K562 (cell line): ENCODE data around the gene PRMT7. TPM values are rescaled to one million over a fixed set of nuclear protein-coding genes. Genes with fewer than 3 reads are reported as not detected.

Experiments used
- ATAC-seq: fragments of 200-7000 bp; cut with Tn5 transposase; 3 replicates; pipeline ENCODE4 v1.9.1; 2020; ENCODE audit warnings: moderate library complexity
- BruUV-seq: library from RNA; stranded (reverse); fragments of 400-500 nt; replicated peaks from 2 replicates; lab custom pipeline; 2021; lab: Mats Ljungman, UMichigan
- CTCF ChIA-PET: fragments of 300-600 bp; formaldehyde crosslinking; extraction: SDS; loops from one replicate; lab custom pipeline; 2021; ENCODE audit warnings: low intra/inter-chr PET ratio; lab: Yijun Ruan, JAX
- POLR2A ChIA-PET: fragments of 300-600, 350-650 bp; sonication (Branson Sonifier 250); formaldehyde crosslinking; extraction: SDS; loops from one replicate; lab custom pipeline; 2021; ENCODE audit warnings: antibody characterized with exemption, inconsistent platforms; lab: Yijun Ruan, JAX
- DNase-seq, 4 experiments: peaks; one replicate each; pipeline versions ENCODE4 v3.0.0 to v3.0.0-alpha.2; 2011 to 2018; ENCODE audit warnings: low spot score in 3 of 4, mixed read lengths in 3 of 4; ENCODE audit errors: extremely low read depth in 1 of 4
- FAIRE-seq: peaks from 2 replicates; lab custom pipeline; 2011; peaks lifted over from hg19 to GRCh38; lab: Jason Lieb, UNC
- H2AFZ ChIP-seq: 2 replicates; pipeline ENCODE4 v1.6.0; 2011; ENCODE audit warnings: low read depth, low read length, control low read depth, inconsistent platforms
- H3K27ac ChIP-seq: fragments of 200-600 bp; 3 replicates; pipeline ENCODE4 v1.8.0; 2011; ENCODE audit warnings: low read depth, mild to moderate bottlenecking, control low read depth, inconsistent platforms, low read length, moderate library complexity, mixed read lengths; ENCODE audit errors: extremely low read depth
- H3K27me3 ChIP-seq, 2 experiments: fragments of 300-600 bp in 1 of 2; 2 replicates in 1 of 2; 3 replicates in 1 of 2; pipeline versions ENCODE4 v1.6.0 to v1.8.0; 2011; ENCODE audit warnings: inconsistent platforms in 2 of 2, low read length in 2 of 2, mild to moderate bottlenecking in 1 of 2, mixed read lengths in 1 of 2, moderate library complexity in 1 of 2; ENCODE audit not compliant: control insufficient read depth in 2 of 2, insufficient read depth in 2 of 2
- H3K36me3 ChIP-seq: fragments of 300-600 bp; 3 replicates; pipeline ENCODE4 v1.8.0; 2011; ENCODE audit warnings: mild to moderate bottlenecking, low read length, inconsistent platforms; ENCODE audit not compliant: control insufficient read depth, insufficient read depth
- H3K4me1 ChIP-seq, 2 experiments: fragments of 200-600 bp in 1 of 2; replicated peaks in 1 of 2; 2 replicates in 1 of 2; 3 replicates in 1 of 2; pipeline versions ENCODE4 v1.5.1 to v1.8.0; 2011; ENCODE audit warnings: inconsistent platforms in 2 of 2, low read length in 2 of 2, mild to moderate bottlenecking in 1 of 2, mixed read lengths in 1 of 2, moderate library complexity in 1 of 2; ENCODE audit not compliant: control insufficient read depth in 2 of 2, insufficient read depth in 2 of 2
- H3K4me2 ChIP-seq: 2 replicates; pipeline ENCODE4 v1.6.1; 2011; ENCODE audit warnings: low read length, control low read depth, inconsistent platforms, mixed read lengths; ENCODE audit not compliant: insufficient read depth
- H3K4me3 ChIP-seq: fragments of 200-600 bp; sonication (generic), shearing (Covaris generic); 2 replicates; pipeline ENCODE4 v1.5.1; 2016; ENCODE audit warnings: control low read depth, inconsistent platforms
- H3K79me2 ChIP-seq: fragments of 200-600 bp; 3 replicates; pipeline ENCODE4 v1.8.0; 2011; ENCODE audit warnings: low read length, inconsistent platforms; ENCODE audit not compliant: control insufficient read depth, insufficient read depth
- H3K9ac ChIP-seq, 2 experiments: 2 replicates each; pipeline versions ENCODE4 v1.6.0 to v1.6.1; 2011; ENCODE audit warnings: low read depth in 2 of 2, low read length in 2 of 2, control low read depth in 1 of 2, inconsistent platforms in 1 of 2, mild to moderate bottlenecking in 1 of 2, mixed read lengths in 1 of 2; ENCODE audit not compliant: insufficient read depth in 1 of 2
- H3K9me1 ChIP-seq: one replicate; pipeline ENCODE4 v1.6.0; 2011; ENCODE audit warnings: inconsistent platforms, mild to moderate bottlenecking, low read length, moderate library complexity; ENCODE audit not compliant: control insufficient read depth, insufficient read depth
- H3K9me3 ChIP-seq: replicated peaks from 2 replicates; pipeline ENCODE4 v1.5.1; 2011; ENCODE audit warnings: low read depth, low read length, inconsistent platforms; ENCODE audit not compliant: control insufficient read depth, insufficient read depth
- H4K20me1 ChIP-seq: replicated peaks from 2 replicates; pipeline ENCODE4 v1.6.1; 2011; ENCODE audit warnings: low read length, inconsistent platforms, mixed read lengths; ENCODE audit not compliant: control insufficient read depth, insufficient read depth
- BACH1 ChIP-seq: fragments of 200-800 bp; sonication (Bioruptor generic); IDR thresholded peaks from 2 replicates; pipeline ENCODE4 v1.6.1; 2016; ENCODE audit warnings: missing genetic modification characterization, missing compliant biosample characterization
- BCOR ChIP-seq: fragments of 450-650 bp; IDR thresholded peaks from 2 replicates; pipeline ENCODE4 v1.6.1; 2016
- HEY1 ChIP-seq: fragments of 250-450 bp; sonication (Bioruptor Pico); IDR thresholded peaks from 2 replicates; pipeline ENCODE4 v1.5.0; 2020; ENCODE audit warnings: mild to moderate bottlenecking, moderate library complexity, borderline replicate concordance
- MAFF ChIP-seq: IDR thresholded peaks from 2 replicates; pipeline ENCODE4 v1.6.1; 2012; ENCODE audit warnings: low read length, improper control_type of control experiment
- MCM5 ChIP-seq: fragments of 450-650 bp; IDR thresholded peaks from 2 replicates; pipeline ENCODE4 v1.6.1; 2016; ENCODE audit warnings: low read depth
- NRF1 ChIP-seq, 2 experiments: fragments of 450-650 bp; IDR thresholded peaks in 1 of 2; conservative IDR thresholded peaks in 1 of 2; 2 replicates each; pipeline ENCODE4 v1.6.1; 2014; ENCODE audit warnings: mild to moderate bottlenecking in 2 of 2
- RCOR1 ChIP-seq, 2 experiments: IDR thresholded peaks; 2 replicates each; pipeline ENCODE4 v1.6.1; 2012; ENCODE audit warnings: low read depth in 2 of 2, low read length in 2 of 2, borderline replicate concordance in 1 of 2, improper control_type of control experiment in 1 of 2
- SP2 ChIP-seq: IDR thresholded peaks from 2 replicates; pipeline ENCODE4 v1.6.1; 2011; ENCODE audit warnings: mild to moderate bottlenecking, low read depth, low read length, moderate library complexity; ENCODE audit not compliant: poor library complexity, severe bottlenecking; ENCODE audit errors: extremely low read depth
- SPI1 ChIP-seq: IDR thresholded peaks from 2 replicates; pipeline ENCODE4 v1.6.1; 2011; ENCODE audit warnings: low read depth, low read length, control low read depth, borderline replicate concordance
- SREBF2 ChIP-seq: sonication (generic); formaldehyde crosslinking; IDR thresholded peaks from 2 replicates; pipeline ENCODE4 v1.4.0; 2020; ENCODE audit warnings: mild to moderate bottlenecking, missing genetic modification reagents
- SRSF3 ChIP-seq: fragments of 200-400 bp; formaldehyde crosslinking; IDR thresholded peaks from 2 replicates; pipeline ENCODE4 v1.6.1; 2016; ENCODE audit warnings: mild to moderate bottlenecking, low read length, moderate library complexity; ENCODE audit not compliant: insufficient read depth
- TARDBP ChIP-seq: fragments of 450-650 bp; IDR thresholded peaks from 2 replicates; pipeline ENCODE4 v1.6.1; 2016
- ZFP1 ChIP-seq: fragments of 450-650 bp; formaldehyde crosslinking; IDR thresholded peaks from 2 replicates; pipeline ENCODE4 v1.4.0; 2020; ENCODE audit warnings: mild to moderate bottlenecking, mixed read lengths
- ZNF583 ChIP-seq: fragments of 250-450 bp; sonication (Bioruptor Pico); IDR thresholded peaks from 2 replicates; pipeline ENCODE4 v1.4.0; 2020
- WGBS: fragments of 100-300 bp; shearing (Covaris generic); methylation state at CpG from one replicate; pipeline ENCODE4 v1.1.6; 2016; ENCODE audit warnings: low coverage, mixed read lengths; ENCODE audit not compliant: insufficient coverage; ENCODE audit errors: missing lambda C conversion rate; 5-methylcytosine and 5-hydroxymethylcytosine counted together
- in situ Hi-C: fragments of 300-500 bp; cut with MboI; formaldehyde crosslinking; loops from 4 replicates; pipeline ENCODE4 v1.15.0; 2018; ENCODE audit warnings: inconsistent platforms, mixed read lengths
- intact Hi-C: fragments of 100-400 bp; cut with micrococcal nuclease; formaldehyde crosslinking; loops from 2 replicates; pipeline ENCODE4 v1.14.2; 2022
- polyA plus RNA-seq, 8 experiments: library from polyadenylated mRNA; depleted of rRNA in 4 of 8; stranded (reverse) in 5 of 8; unstranded in 3 of 8; fragments of >200 nt; fragmentation: Nextera tagmentation in 2 of 8; fragmentation: Illumina TruSeq in 1 of 8; extraction: Ambion mirVana in 2 of 8; extraction: Trizol in 1 of 8; gene quantifications; 2 replicates each; pipeline versions ENCODE4 v1.2.1 to v1.2.3, GENCODE V29; 2011 to 2014; ENCODE audit warnings: inconsistent platforms in 1 of 8, missing spikeins in 1 of 8
- total RNA-seq, 7 experiments: library from RNA; depleted of rRNA in 6 of 7; stranded (reverse); fragments of >200 nt in 6 of 7; fragmentation: Illumina TruSeq in 2 of 7; extraction: Trizol in 2 of 7; gene quantifications; 2 replicates each; pipeline versions ENCODE4 v1.2.1 to v1.2.3, GENCODE V29; 2011 to 2021; ENCODE audit warnings: low replicate concordance in 1 of 7
- TF ChIP-seq, protein P1 (sequence below), 3 experiments: fragments of 200-800 bp in 1 of 3; fragments of 250-450 bp in 1 of 3; fragments of 450-650 bp in 1 of 3; sonication (Bioruptor Pico) in 1 of 3; sonication (Bioruptor generic) in 1 of 3; formaldehyde crosslinking in 1 of 3; IDR thresholded peaks; 2 replicates each; pipeline versions ENCODE4 v1.6.1 to v1.8.0; 2016 to 2022; ENCODE audit warnings: mild to moderate bottlenecking in 2 of 3, missing genetic modification characterization in 2 of 3, missing compliant biosample characterization in 1 of 3, moderate library complexity in 1 of 3
- TF ChIP-seq, protein P2 (sequence below), 2 experiments: fragments of 450-650 bp; conservative IDR thresholded peaks; 2 replicates each; pipeline ENCODE4 v1.6.1; 2017; ENCODE audit warnings: mild to moderate bottlenecking in 2 of 2, moderate library complexity in 2 of 2
- TF ChIP-seq, protein P3 (sequence below): fragments of 450-650 bp; IDR thresholded peaks from 2 replicates; pipeline ENCODE4 v1.6.1; 2016; ENCODE audit warnings: borderline replicate concordance

Gene PRMT7
- total and polyA plus RNA-seq, 9 of the 15 experiments (the other 6 are each of a cell fraction or from before 2014, with no cell fraction given), result 6.4 to 88.8 (median 73.1) TPM

DNA sequence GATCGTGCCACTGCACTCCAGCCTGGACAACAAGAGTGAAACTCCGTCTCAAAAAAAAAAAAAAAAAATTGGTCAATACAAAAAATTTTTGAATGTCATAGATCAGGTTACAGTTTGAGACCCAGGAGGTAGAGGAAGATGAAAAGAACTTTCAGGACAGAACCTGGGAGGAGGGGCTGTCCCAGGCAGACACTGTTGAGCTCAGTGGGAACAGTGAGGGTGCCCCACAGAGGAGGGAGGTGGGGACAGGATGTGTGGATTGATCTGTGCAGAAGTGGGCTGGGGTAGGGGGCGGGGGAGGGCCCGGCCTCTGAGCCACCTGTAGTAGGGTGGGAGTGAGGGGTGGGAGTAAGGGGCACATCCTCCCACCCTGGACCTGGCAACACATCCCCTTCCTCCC is 58.3 kb downstream of the PRMT7 start:
- H2AFZ ChIP-seq, result no peak overlapping the region
- in situ Hi-C loops, result no loop called here
- peaks cover 15% of the 10 kb centered on the region for H4K20me1 ChIP-seq
- no peak for TF ChIP-seq MCM5
- TF ChIP-seq BACH1 (tag), result no peak
- TF ChIP-seq SRSF3, result no peak
- TF ChIP-seq HEY1 (CRISPR knock-in tag), result no peak
- TF ChIP-seq ZFP1 (CRISPR knock-in tag), result no peak
- no peak for TF ChIP-seq SPI1
- TF ChIP-seq TARDBP, result no peak
- no peak for TF ChIP-seq BCOR
- TF ChIP-seq, protein P1, sequence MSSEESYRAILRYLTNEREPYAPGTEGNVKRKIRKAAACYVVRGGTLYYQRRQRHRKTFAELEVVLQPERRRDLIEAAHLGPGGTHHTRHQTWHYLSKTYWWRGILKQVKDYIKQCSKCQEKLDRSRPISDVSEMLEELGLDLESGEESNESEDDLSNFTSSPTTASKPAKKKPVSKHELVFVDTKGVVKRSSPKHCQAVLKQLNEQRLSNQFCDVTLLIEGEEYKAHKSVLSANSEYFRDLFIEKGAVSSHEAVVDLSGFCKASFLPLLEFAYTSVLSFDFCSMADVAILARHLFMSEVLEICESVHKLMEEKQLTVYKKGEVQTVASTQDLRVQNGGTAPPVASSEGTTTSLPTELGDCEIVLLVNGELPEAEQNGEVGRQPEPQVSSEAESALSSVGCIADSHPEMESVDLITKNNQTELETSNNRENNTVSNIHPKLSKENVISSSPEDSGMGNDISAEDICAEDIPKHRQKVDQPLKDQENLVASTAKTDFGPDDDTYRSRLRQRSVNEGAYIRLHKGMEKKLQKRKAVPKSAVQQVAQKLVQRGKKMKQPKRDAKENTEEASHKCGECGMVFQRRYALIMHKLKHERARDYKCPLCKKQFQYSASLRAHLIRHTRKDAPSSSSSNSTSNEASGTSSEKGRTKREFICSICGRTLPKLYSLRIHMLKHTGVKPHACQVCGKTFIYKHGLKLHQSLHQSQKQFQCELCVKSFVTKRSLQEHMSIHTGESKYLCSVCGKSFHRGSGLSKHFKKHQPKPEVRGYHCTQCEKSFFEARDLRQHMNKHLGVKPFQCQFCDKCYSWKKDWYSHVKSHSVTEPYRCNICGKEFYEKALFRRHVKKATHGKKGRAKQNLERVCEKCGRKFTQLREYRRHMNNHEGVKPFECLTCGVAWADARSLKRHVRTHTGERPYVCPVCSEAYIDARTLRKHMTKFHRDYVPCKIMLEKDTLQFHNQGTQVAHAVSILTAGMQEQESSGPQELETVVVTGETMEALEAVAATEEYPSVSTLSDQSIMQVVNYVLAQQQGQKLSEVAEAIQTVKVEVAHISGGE (CRISPR knock-in tag; IDR thresholded peaks at IDR 0.05), result no peak
- TF ChIP-seq, protein P2, sequence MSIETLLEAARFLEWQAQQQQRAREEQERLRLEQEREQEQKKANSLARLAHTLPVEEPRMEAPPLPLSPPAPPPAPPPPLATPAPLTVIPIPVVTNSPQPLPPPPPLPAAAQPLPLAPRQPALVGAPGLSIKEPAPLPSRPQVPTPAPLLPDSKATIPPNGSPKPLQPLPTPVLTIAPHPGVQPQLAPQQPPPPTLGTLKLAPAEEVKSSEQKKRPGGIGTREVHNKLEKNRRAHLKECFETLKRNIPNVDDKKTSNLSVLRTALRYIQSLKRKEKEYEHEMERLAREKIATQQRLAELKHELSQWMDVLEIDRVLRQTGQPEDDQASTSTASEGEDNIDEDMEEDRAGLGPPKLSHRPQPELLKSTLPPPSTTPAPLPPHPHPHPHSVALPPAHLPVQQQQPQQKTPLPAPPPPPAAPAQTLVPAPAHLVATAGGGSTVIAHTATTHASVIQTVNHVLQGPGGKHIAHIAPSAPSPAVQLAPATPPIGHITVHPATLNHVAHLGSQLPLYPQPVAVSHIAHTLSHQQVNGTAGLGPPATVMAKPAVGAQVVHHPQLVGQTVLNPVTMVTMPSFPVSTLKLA (conservative IDR thresholded peaks at IDR 0.05), result no peak
- no peak for TF ChIP-seq NRF1 (conservative IDR thresholded peaks at IDR 0.05 in 1 of 2, IDR thresholded peaks at IDR 0.05 in 1 of 2)
- TF ChIP-seq MAFF, result no peak
- no peak for TF ChIP-seq ZNF583 (CRISPR knock-in tag)
- no peak for TF ChIP-seq SREBF2 (CRISPR knock-in tag)
- TF ChIP-seq, protein P3, sequence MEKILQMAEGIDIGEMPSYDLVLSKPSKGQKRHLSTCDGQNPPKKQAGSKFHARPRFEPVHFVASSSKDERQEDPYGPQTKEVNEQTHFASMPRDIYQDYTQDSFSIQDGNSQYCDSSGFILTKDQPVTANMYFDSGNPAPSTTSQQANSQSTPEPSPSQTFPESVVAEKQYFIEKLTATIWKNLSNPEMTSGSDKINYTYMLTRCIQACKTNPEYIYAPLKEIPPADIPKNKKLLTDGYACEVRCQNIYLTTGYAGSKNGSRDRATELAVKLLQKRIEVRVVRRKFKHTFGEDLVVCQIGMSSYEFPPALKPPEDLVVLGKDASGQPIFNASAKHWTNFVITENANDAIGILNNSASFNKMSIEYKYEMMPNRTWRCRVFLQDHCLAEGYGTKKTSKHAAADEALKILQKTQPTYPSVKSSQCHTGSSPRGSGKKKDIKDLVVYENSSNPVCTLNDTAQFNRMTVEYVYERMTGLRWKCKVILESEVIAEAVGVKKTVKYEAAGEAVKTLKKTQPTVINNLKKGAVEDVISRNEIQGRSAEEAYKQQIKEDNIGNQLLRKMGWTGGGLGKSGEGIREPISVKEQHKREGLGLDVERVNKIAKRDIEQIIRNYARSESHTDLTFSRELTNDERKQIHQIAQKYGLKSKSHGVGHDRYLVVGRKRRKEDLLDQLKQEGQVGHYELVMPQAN, result no peak
- no peak for TF ChIP-seq RCOR1 (IDR thresholded peaks at IDR 0.05; ENCODE audit: borderline replicate concordance in 1 of 2, low read depth in 2 of 2, low read length in 2 of 2)
- TF ChIP-seq SP2, result no peak
- TF ChIP-seq, all 486 proteins: peak for 0
- H3K79me2 ChIP-seq, result no peaks in the 10 kb centered on the region
- H3K4me1 ChIP-seq, result peaks cover 4 to 48% of the 10 kb centered on the region in 2 experiments; a peak in 3 of 5 replicates
- no peak for FAIRE-seq
- BruUV-seq, result no TSS peak
- no peak overlapping the region for H3K4me2 ChIP-seq
- no peak overlapping the region for H3K27ac ChIP-seq
- no peaks in the 10 kb centered on the region for H3K9me1 ChIP-seq
- ChIA-PET CTCF (no interaction called here), POLR2A (interaction anchor here (0.6 kb wide), 2 partner anchors 89 to 112 kb away, joined by 3 read pairs; no protein-coding TSS in a partner anchor)
- no peaks in the 10 kb centered on the region for H3K9me3 ChIP-seq
- 18% methylated on average over 2 of the region's 4 CpGs for WGBS
- no peaks in the 10 kb centered on the region for H3K36me3 ChIP-seq
- H3K9ac ChIP-seq, result no peak overlapping the region
- intact Hi-C loops, result no loop called here
- H3K27me3 ChIP-seq, result peaks cover 37 to 61% of the 10 kb centered on the region in 2 experiments; a peak in 4 of 5 replicates
- H3K4me3 ChIP-seq, result no peak overlapping the region
- no peak for DNase-seq
- ATAC-seq, result no peak
